Loucy (cell line): Measurements from ENCODE around the gene PIGS.

Experiments
- H2AFZ ChIP-seq: fragments of 200-600 bp; sonication (generic); 2 replicates; pipeline ENCODE4 v1.6.0; 2016; ENCODE audit warnings: antibody characterized with exemption, mild to moderate bottlenecking, low read length, moderate library complexity
- H3F3A ChIP-seq: fragments of 200-600 bp; 2 replicates; pipeline ENCODE4 v1.6.0; 2016; ENCODE audit warnings: antibody characterized with exemption, low read depth, mild to moderate bottlenecking
- H3K27me3 ChIP-seq: fragments of 200-600 bp; sonication (generic); 2 replicates; pipeline ENCODE4 v1.6.1; 2014; ENCODE audit warnings: low read length, mild to moderate bottlenecking; ENCODE audit not compliant: insufficient read depth, poor library complexity, severe bottlenecking
- H3K36me3 ChIP-seq: fragments of 200-600 bp; sonication (generic); 2 replicates; pipeline ENCODE4 v1.6.1; 2016; ENCODE audit warnings: low read length; ENCODE audit not compliant: insufficient read depth
- H3K4me1 ChIP-seq: fragments of 200-600 bp; sonication (generic); 2 replicates; pipeline ENCODE4 v1.5.1; 2014; ENCODE audit warnings: low read length, mild to moderate bottlenecking; ENCODE audit not compliant: insufficient read depth, poor library complexity, severe bottlenecking
- H3K4me2 ChIP-seq: fragments of 200-600 bp; sonication (generic); 2 replicates; pipeline ENCODE4 v1.6.0; 2014; ENCODE audit warnings: antibody characterized with exemption, low read length, low read depth, mild to moderate bottlenecking; ENCODE audit not compliant: poor library complexity, severe bottlenecking
- H3K4me3 ChIP-seq: fragments of 200-600 bp; sonication (generic); 2 replicates; pipeline ENCODE4 v1.5.1; 2014; ENCODE audit warnings: low read length, mild to moderate bottlenecking, mixed read lengths; ENCODE audit not compliant: poor library complexity, severe bottlenecking
- H3K79me2 ChIP-seq: fragments of 200-600 bp; sonication (generic); 2 replicates; pipeline ENCODE4 v1.6.1; 2014; ENCODE audit warnings: low read length; ENCODE audit not compliant: insufficient read depth
- H3K9ac ChIP-seq: fragments of 200-600 bp; sonication (generic); 2 replicates; pipeline ENCODE4 v1.6.0; 2014; ENCODE audit warnings: mild to moderate bottlenecking, low read depth, low read length, moderate library complexity; ENCODE audit not compliant: poor library complexity, severe bottlenecking
- H3K9me2 ChIP-seq: fragments of 200-600 bp; sonication (generic); replicated peaks from 2 replicates; pipeline ENCODE4 v1.6.1; 2016; ENCODE audit warnings: low read depth, low read length, mixed read lengths
- H3K9me3 ChIP-seq: fragments of 200-600 bp; sonication (generic); 2 replicates; pipeline ENCODE4 v1.6.1; 2014; ENCODE audit warnings: mild to moderate bottlenecking, antibody characterized with exemption, low read length, low read depth; ENCODE audit not compliant: insufficient read depth
- H4K20me1 ChIP-seq: fragments of 200-600 bp; sonication (generic); 2 replicates; pipeline ENCODE4 v1.6.0; 2014; ENCODE audit warnings: antibody characterized with exemption, low read length, mild to moderate bottlenecking; ENCODE audit not compliant: insufficient read depth, poor library complexity, severe bottlenecking
- CTCF ChIP-seq: fragments of 200-600 bp; sonication (generic); conservative IDR thresholded peaks from 2 replicates; pipeline ENCODE4 v1.5.1; 2014; ENCODE audit warnings: mild to moderate bottlenecking, antibody characterized with exemption, low read length
- EZH2phosphoT487 ChIP-seq: fragments of 200-600 bp; IDR thresholded peaks from 2 replicates; pipeline ENCODE4 v1.6.1; 2018; ENCODE audit warnings: antibody characterized with exemption, mild to moderate bottlenecking, moderate library complexity, borderline replicate concordance

PIGS gene

GRCh38 chr17:28597606-28598383 is 26.5 kb upstream of the PIGS start:
- Histone ChIP-seq H3K9me2 (no peaks in the 10 kb centered on the region), H3K79me2 (peaks cover 51% of the 10 kb centered on the region), H2AFZ (peak overlapping the region; percentile 83; the same call in 1 of the 2 replicates), H3K4me3 (peak overlapping the region; percentile 95), H4K20me1 (no peaks in the 10 kb centered on the region), H3K9me3 (no peaks in the 10 kb centered on the region), H3K9ac (peak overlapping the region; percentile 95), H3K4me1 (peaks cover 21% of the 10 kb centered on the region), H3K36me3 (peaks cover 6% of the 10 kb centered on the region; the same call in 1 of the 2 replicates), H3F3A (no peaks in the 10 kb centered on the region), H3K27me3 (no peaks in the 10 kb centered on the region), H3K4me2 (peak overlapping the region; percentile 93)
- no peak for TF ChIP-seq CTCF
- TF ChIP-seq EZH2phosphoT487: no peak

GRCh38 chr17:28592260-28592659 is 20.9 kb upstream of the PIGS start:
- peaks cover 74% of the 10 kb centered on the region for H3K79me2 ChIP-seq
- no peak overlapping the region for H3K9ac ChIP-seq
- no peak overlapping the region for H3K4me3 ChIP-seq
- H3K4me2 ChIP-seq: peak overlapping the region; percentile 20
- H3K9me2 ChIP-seq: no peaks in the 10 kb centered on the region
- H3K9me3 ChIP-seq: no peaks in the 10 kb centered on the region
- no peaks in the 10 kb centered on the region for H4K20me1 ChIP-seq
- no peaks in the 10 kb centered on the region for H3F3A ChIP-seq
- H3K4me1 ChIP-seq: peaks cover 8% of the 10 kb centered on the region
- no peaks in the 10 kb centered on the region for H3K27me3 ChIP-seq
- no peak overlapping the region for H2AFZ ChIP-seq
- TF ChIP-seq CTCF: no peak
- TF ChIP-seq EZH2phosphoT487: no peak
- H3K36me3 ChIP-seq: peaks cover 54% of the 10 kb centered on the region; the same call in 1 of the 2 replicates

- H4K20me1 ChIP-seq: no peaks in the 10 kb centered on the region
- H3K4me3 ChIP-seq: no peak overlapping the region
- H2AFZ ChIP-seq: no peak overlapping the region
- H3K9me3 ChIP-seq: no peaks in the 10 kb centered on the region
- no peaks in the 10 kb centered on the region for H3K27me3 ChIP-seq
- no peak overlapping the region for H3K9ac ChIP-seq
- TF ChIP-seq CTCF (no peak), EZH2phosphoT487 (no peak)
- H3K36me3 ChIP-seq: peaks cover 78% of the 10 kb centered on the region; the same call in 1 of the 2 replicates
- H3K4me2 ChIP-seq: no peak overlapping the region
- H3K4me1 ChIP-seq: no peaks in the 10 kb centered on the region
- peaks cover 20% of the 10 kb centered on the region for H3K79me2 ChIP-seq
- no peaks in the 10 kb centered on the region for H3F3A ChIP-seq
- H3K9me2 ChIP-seq: no peaks in the 10 kb centered on the region
Observed at GRCh38 chr17:28585851-28586250, 14.5 kb upstream of the PIGS start.
